Loucy (cell line): ENCODE results near the gene GNA15.
A peak's percentile ranks its signal among the peaks of the same experiment; 100 is the strongest.

Experiments
- H2AFZ ChIP-seq: fragments of 200-600 bp; sonication (generic); 2 replicates; pipeline ENCODE4 v1.6.0; 2016; ENCODE audit warnings: antibody characterized with exemption, mild to moderate bottlenecking, low read length, moderate library complexity
- H3F3A ChIP-seq: fragments of 200-600 bp; 2 replicates; pipeline ENCODE4 v1.6.0; 2016; ENCODE audit warnings: antibody characterized with exemption, low read depth, mild to moderate bottlenecking
- H3K27me3 ChIP-seq: fragments of 200-600 bp; sonication (generic); 2 replicates; pipeline ENCODE4 v1.6.1; 2014; ENCODE audit warnings: low read length, mild to moderate bottlenecking; ENCODE audit not compliant: insufficient read depth, poor library complexity, severe bottlenecking
- H3K36me3 ChIP-seq: fragments of 200-600 bp; sonication (generic); 2 replicates; pipeline ENCODE4 v1.6.1; 2016; ENCODE audit warnings: low read length; ENCODE audit not compliant: insufficient read depth
- H3K4me1 ChIP-seq: fragments of 200-600 bp; sonication (generic); 2 replicates; pipeline ENCODE4 v1.5.1; 2014; ENCODE audit warnings: low read length, mild to moderate bottlenecking; ENCODE audit not compliant: insufficient read depth, poor library complexity, severe bottlenecking
- H3K4me2 ChIP-seq: fragments of 200-600 bp; sonication (generic); 2 replicates; pipeline ENCODE4 v1.6.0; 2014; ENCODE audit warnings: antibody characterized with exemption, low read length, low read depth, mild to moderate bottlenecking; ENCODE audit not compliant: poor library complexity, severe bottlenecking
- H3K4me3 ChIP-seq: fragments of 200-600 bp; sonication (generic); 2 replicates; pipeline ENCODE4 v1.5.1; 2014; ENCODE audit warnings: low read length, mild to moderate bottlenecking, mixed read lengths; ENCODE audit not compliant: poor library complexity, severe bottlenecking
- H3K79me2 ChIP-seq: fragments of 200-600 bp; sonication (generic); 2 replicates; pipeline ENCODE4 v1.6.1; 2014; ENCODE audit warnings: low read length; ENCODE audit not compliant: insufficient read depth
- H3K9ac ChIP-seq: fragments of 200-600 bp; sonication (generic); 2 replicates; pipeline ENCODE4 v1.6.0; 2014; ENCODE audit warnings: mild to moderate bottlenecking, low read depth, low read length, moderate library complexity; ENCODE audit not compliant: poor library complexity, severe bottlenecking
- H3K9me2 ChIP-seq: fragments of 200-600 bp; sonication (generic); replicated peaks from 2 replicates; pipeline ENCODE4 v1.6.1; 2016; ENCODE audit warnings: low read depth, low read length, mixed read lengths
- H3K9me3 ChIP-seq: fragments of 200-600 bp; sonication (generic); 2 replicates; pipeline ENCODE4 v1.6.1; 2014; ENCODE audit warnings: mild to moderate bottlenecking, antibody characterized with exemption, low read length, low read depth; ENCODE audit not compliant: insufficient read depth
- H4K20me1 ChIP-seq: fragments of 200-600 bp; sonication (generic); 2 replicates; pipeline ENCODE4 v1.6.0; 2014; ENCODE audit warnings: antibody characterized with exemption, low read length, mild to moderate bottlenecking; ENCODE audit not compliant: insufficient read depth, poor library complexity, severe bottlenecking
- CTCF ChIP-seq: fragments of 200-600 bp; sonication (generic); conservative IDR thresholded peaks from 2 replicates; pipeline ENCODE4 v1.5.1; 2014; ENCODE audit warnings: mild to moderate bottlenecking, antibody characterized with exemption, low read length
- EZH2phosphoT487 ChIP-seq: fragments of 200-600 bp; IDR thresholded peaks from 2 replicates; pipeline ENCODE4 v1.6.1; 2018; ENCODE audit warnings: antibody characterized with exemption, mild to moderate bottlenecking, moderate library complexity, borderline replicate concordance

Gene GNA15

GRCh38 chr19:3186160-3186688 is 50.4 kb downstream of the GNA15 start:
- H3K9me2 ChIP-seq: no peaks in the 10 kb centered on the region
- H3K27me3 ChIP-seq: no peaks in the 10 kb centered on the region
- peaks cover 89% of the 10 kb centered on the region for H3K79me2 ChIP-seq
- H3K4me1 ChIP-seq: peaks cover 30% of the 10 kb centered on the region
- H3K9me3 ChIP-seq: no peaks in the 10 kb centered on the region
- H3K9ac ChIP-seq: peak overlapping the region; percentile 82
- no peaks in the 10 kb centered on the region for H3F3A ChIP-seq
- peaks cover 48% of the 10 kb centered on the region for H4K20me1 ChIP-seq
- TF ChIP-seq CTCF (no peak), EZH2phosphoT487 (no peak)
- H2AFZ ChIP-seq: peak overlapping the region; percentile 42; the same call in 1 of the 2 replicates
- peak overlapping the region; percentile 82 for H3K4me3 ChIP-seq
- H3K4me2 ChIP-seq: peak overlapping the region; percentile 100
- H3K36me3 ChIP-seq: no peaks in the 10 kb centered on the region

GRCh38 chr19:3186891-3187661 is 51.2 kb downstream of the GNA15 start:
- Histone ChIP-seq H3K27me3 (no peaks in the 10 kb centered on the region), H3K9me2 (no peaks in the 10 kb centered on the region), H2AFZ (no peak overlapping the region), H4K20me1 (peaks cover 39% of the 10 kb centered on the region), H3K36me3 (no peaks in the 10 kb centered on the region), H3K79me2 (peaks cover 86% of the 10 kb centered on the region), H3K4me1 (peaks cover 29% of the 10 kb centered on the region), H3F3A (no peaks in the 10 kb centered on the region), H3K4me3 (peak overlapping the region; percentile 82), H3K9me3 (no peaks in the 10 kb centered on the region), H3K4me2 (peak overlapping the region; percentile 100), H3K9ac (peak overlapping the region; percentile 82)
- TF ChIP-seq CTCF (no peak), EZH2phosphoT487 (no peak)

GRCh38 chr19:3187662-3188511 is 52.1 kb downstream of the GNA15 start:
- no peaks in the 10 kb centered on the region for H3K27me3 ChIP-seq
- no peaks in the 10 kb centered on the region for H3F3A ChIP-seq
- H3K4me2 ChIP-seq: peak overlapping the region; percentile 100
- no peaks in the 10 kb centered on the region for H3K9me2 ChIP-seq
- H3K79me2 ChIP-seq: peaks cover 78% of the 10 kb centered on the region
- H3K4me1 ChIP-seq: peaks cover 27% of the 10 kb centered on the region
- H3K9ac ChIP-seq: peak overlapping the region; percentile 82
- TF ChIP-seq CTCF: no peak
- no peak for TF ChIP-seq EZH2phosphoT487
- H4K20me1 ChIP-seq: peaks cover 37% of the 10 kb centered on the region
- peak overlapping the region; percentile 82 for H3K4me3 ChIP-seq
- no peak overlapping the region for H2AFZ ChIP-seq
- H3K9me3 ChIP-seq: no peaks in the 10 kb centered on the region
- no peaks in the 10 kb centered on the region for H3K36me3 ChIP-seq
